HepG2 (cell line): ENCODE data around the gene PCDH12.

ENCODE experiments used
- CBX2 ChIP-seq, 2 experiments: fragments of 200-600 bp in 1 of 2; sonication (generic); formaldehyde crosslinking in 1 of 2; IDR thresholded peaks; 2 replicates each; pipeline versions ENCODE4 v1.7.0 to v1.8.1; 2018 to 2022; ENCODE audit warnings: low read depth in 2 of 2, low read length in 1 of 2, mild to moderate bottlenecking in 1 of 2, missing genetic modification reagents in 1 of 2
- CTCF ChIP-seq: sonication (generic); formaldehyde crosslinking; IDR thresholded peaks from 2 replicates; pipeline ENCODE4 v1.5.0; 2020; ENCODE audit warnings: mild to moderate bottlenecking, missing genetic modification reagents, moderate library complexity
- ETV6 ChIP-seq: sonication (generic); formaldehyde crosslinking; conservative IDR thresholded peaks from 2 replicates; pipeline ENCODE4 v1.4.0; 2020; ENCODE audit warnings: missing genetic modification reagents
- FOXJ3 ChIP-seq: sonication (generic); formaldehyde crosslinking; IDR thresholded peaks from 2 replicates; pipeline ENCODE4 v1.4.0; 2020; ENCODE audit warnings: missing genetic modification reagents, mild to moderate bottlenecking, borderline replicate concordance
- HMG20A ChIP-seq: IDR thresholded peaks from 2 replicates; pipeline ENCODE4 v1.6.1; 2016; ENCODE audit warnings: borderline replicate concordance
- KDM4B ChIP-seq: sonication (generic); formaldehyde crosslinking; IDR thresholded peaks from 2 replicates; pipeline ENCODE4 v1.4.0; 2020; ENCODE audit warnings: missing genetic modification reagents
- NFIC ChIP-seq: IDR thresholded peaks from 2 replicates; pipeline ENCODE4 v1.6.1; 2012; ENCODE audit warnings: mild to moderate bottlenecking, low read length, inconsistent platforms
- SRF ChIP-seq: IDR thresholded peaks from 2 replicates; pipeline ENCODE4 v1.6.1; 2011; ENCODE audit warnings: mild to moderate bottlenecking, low read depth, low read length, moderate library complexity
- TAF1 ChIP-seq: sonication (generic); formaldehyde crosslinking; IDR thresholded peaks from 2 replicates; pipeline ENCODE4 v1.4.0; 2020; ENCODE audit warnings: missing genetic modification reagents
- YEATS2 ChIP-seq: sonication (generic); formaldehyde crosslinking; IDR thresholded peaks from 2 replicates; pipeline ENCODE4 v1.4.0; 2020; ENCODE audit warnings: missing genetic modification reagents, borderline replicate concordance
- TF ChIP-seq, protein P1 (sequence below): IDR thresholded peaks from 2 replicates; pipeline ENCODE4 v1.6.1; 2012; ENCODE audit warnings: inconsistent platforms
- TF ChIP-seq, protein P2 (sequence below): sonication (generic); IDR thresholded peaks from 2 replicates; pipeline ENCODE4 v1.6.1; 2016; ENCODE audit warnings: low read depth, borderline replicate concordance
- TF ChIP-seq, protein P3 (sequence below): sonication (generic); formaldehyde crosslinking; IDR thresholded peaks from 2 replicates; pipeline ENCODE4 v1.4.0; 2020; ENCODE audit warnings: missing genetic modification reagents, mild to moderate bottlenecking, borderline replicate concordance

DNA sequence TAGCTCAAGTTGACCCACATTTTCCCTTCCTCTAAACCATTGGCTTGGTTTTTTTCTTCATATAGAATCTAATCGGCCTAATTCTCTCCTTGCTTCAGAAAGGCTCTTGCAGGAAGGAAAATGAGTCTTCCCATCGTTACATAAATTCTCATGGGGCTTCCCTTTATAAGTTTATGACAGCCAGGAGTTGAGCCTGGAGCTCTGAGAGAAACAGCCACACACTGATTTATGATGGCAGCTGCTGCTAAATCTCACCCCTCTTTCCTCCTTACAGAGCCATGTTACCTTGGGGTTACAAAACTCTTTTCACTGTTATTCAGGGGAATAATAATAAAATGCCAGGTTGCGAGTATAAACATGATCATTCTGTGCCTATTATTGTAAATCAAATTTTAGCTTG lies 5.7 kb upstream of the PCDH12 start:
- TF ChIP-seq FOXJ3 (CRISPR knock-in tag) (no peak), KDM4B (CRISPR knock-in tag) (no peak), ETV6 (CRISPR knock-in tag) (no peak), YEATS2 (CRISPR knock-in tag) (no peak), NFIC (no peak), CTCF (CRISPR knock-in tag) (no peak), CBX2 (IDR thresholded peaks at IDR 0.05; ENCODE audit: low read depth, low read length) (no peak), CBX2 (CRISPR knock-in tag; IDR thresholded peaks at IDR 0.05; ENCODE audit: low read depth) (no peak), SRF (no peak), HMG20A (no peak), TAF1 (CRISPR knock-in tag) (no peak)
- TF ChIP-seq, protein P1, sequence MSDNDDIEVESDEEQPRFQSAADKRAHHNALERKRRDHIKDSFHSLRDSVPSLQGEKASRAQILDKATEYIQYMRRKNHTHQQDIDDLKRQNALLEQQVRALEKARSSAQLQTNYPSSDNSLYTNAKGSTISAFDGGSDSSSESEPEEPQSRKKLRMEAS, result no peak
- TF ChIP-seq, protein P2, sequence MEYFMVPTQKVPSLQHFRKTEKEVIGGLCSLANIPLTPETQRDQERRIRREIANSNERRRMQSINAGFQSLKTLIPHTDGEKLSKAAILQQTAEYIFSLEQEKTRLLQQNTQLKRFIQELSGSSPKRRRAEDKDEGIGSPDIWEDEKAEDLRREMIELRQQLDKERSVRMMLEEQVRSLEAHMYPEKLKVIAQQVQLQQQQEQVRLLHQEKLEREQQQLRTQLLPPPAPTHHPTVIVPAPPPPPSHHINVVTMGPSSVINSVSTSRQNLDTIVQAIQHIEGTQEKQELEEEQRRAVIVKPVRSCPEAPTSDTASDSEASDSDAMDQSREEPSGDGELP, result no peak
- TF ChIP-seq, protein P3, sequence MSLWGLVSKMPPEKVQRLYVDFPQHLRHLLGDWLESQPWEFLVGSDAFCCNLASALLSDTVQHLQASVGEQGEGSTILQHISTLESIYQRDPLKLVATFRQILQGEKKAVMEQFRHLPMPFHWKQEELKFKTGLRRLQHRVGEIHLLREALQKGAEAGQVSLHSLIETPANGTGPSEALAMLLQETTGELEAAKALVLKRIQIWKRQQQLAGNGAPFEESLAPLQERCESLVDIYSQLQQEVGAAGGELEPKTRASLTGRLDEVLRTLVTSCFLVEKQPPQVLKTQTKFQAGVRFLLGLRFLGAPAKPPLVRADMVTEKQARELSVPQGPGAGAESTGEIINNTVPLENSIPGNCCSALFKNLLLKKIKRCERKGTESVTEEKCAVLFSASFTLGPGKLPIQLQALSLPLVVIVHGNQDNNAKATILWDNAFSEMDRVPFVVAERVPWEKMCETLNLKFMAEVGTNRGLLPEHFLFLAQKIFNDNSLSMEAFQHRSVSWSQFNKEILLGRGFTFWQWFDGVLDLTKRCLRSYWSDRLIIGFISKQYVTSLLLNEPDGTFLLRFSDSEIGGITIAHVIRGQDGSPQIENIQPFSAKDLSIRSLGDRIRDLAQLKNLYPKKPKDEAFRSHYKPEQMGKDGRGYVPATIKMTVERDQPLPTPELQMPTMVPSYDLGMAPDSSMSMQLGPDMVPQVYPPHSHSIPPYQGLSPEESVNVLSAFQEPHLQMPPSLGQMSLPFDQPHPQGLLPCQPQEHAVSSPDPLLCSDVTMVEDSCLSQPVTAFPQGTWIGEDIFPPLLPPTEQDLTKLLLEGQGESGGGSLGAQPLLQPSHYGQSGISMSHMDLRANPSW (CRISPR knock-in tag), result no peak
